ENCODE results near the gene PTPN7. TPM values are rescaled to one million over a fixed set of nuclear protein-coding genes. Genes with fewer than 3 reads are reported as not detected.
"Not testable (repeated sequence)": the region's sequence is repeated elsewhere in the genome, so short reads cannot be mapped to it uniquely, and the experiment has no call there.

The PTPN7 gene
- total RNA-seq, 1 donor from 2014 or later: 0.52 TPM

DNA sequence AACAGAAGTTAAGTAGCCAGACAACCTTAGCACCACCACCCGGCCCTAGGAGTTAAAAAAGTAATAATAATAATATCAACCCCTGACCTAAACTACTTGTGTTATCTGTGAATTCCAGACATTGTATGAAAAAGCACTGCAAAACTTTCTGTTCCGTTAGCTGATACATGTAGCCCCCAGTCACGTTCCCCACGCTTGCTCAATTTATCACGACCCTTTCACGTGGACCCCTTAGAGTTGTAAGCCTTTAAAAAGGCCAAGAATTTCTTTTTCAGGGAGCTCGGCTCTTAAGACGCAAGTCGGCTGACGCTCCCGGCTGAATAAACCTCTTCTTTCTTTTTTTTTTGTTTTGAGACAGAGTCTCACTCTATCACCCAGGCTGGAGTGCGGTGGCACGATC, 6.7 kb upstream of the PTPN7 start:
- H3K9ac ChIP-seq (ENCODE audit: low read depth in 1 of 3, low read length in 3 of 3); H3K36me3 ChIP-seq (ENCODE audit: control insufficient read depth in 3 of 3, insufficient read depth in 3 of 3, low read length in 3 of 3); H3K27ac ChIP-seq (ENCODE audit: low read depth, low read length); H3K9me3 ChIP-seq (ENCODE audit: control insufficient read depth in 3 of 3, low read length in 3 of 3); H3K4me1 ChIP-seq (ENCODE audit: control insufficient read depth in 3 of 3, insufficient read depth in 3 of 3, low read length in 3 of 3); H3K4me3 ChIP-seq (ENCODE audit: low read length in 3 of 3): not testable (repeated sequence)
- H3K27me3 ChIP-seq (ENCODE audit: control insufficient read depth in 3 of 3, insufficient read depth in 3 of 3, low read length in 3 of 3): peaks cover 0 to 12% (median 0%) of the 10 kb centered on the region in 3 donors

DNA sequence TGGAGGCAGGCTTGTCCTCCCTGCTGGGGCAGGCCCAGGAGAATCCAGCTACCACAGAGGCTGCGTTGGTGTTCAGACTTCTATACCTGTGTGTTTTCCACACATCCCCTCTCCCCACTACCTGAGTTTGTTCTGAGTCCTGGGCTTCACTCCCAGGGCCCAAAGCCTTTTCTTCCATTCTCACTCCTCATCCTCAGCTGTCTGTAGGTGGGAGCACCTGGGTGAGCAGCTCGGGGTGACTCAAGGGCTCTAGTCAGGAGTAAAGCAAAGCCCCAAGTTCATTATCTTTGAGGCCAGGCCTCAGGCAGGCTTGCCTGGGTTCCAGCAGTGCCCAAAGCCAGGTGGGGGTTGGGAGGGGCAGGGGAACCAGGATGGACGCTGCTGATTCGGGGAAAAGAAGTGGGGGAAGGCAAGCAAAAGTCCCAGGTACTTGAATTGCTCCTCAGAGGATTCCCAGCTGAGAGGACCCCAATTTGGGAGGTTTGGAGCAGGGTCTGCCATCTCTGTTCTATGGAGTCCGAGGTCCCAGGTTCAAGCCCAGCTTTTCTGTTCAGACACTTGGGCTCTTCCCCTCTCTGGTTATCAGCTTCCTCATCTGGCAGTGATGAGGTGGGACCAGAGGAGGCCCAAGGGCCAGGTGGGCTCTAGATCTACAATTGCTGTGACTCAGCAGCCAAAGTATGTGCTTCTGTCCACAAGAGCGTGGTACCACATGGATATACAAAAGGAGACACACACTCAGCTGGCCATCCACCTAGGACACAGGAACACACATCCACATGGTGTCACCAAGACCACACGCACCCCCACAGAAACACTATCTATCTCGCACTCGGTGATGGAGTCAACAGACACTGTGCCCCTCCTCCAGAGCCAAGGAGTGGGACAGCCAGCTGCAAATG, 5.8 kb upstream of the PTPN7 start:
- Histone ChIP-seq H3K27me3 (ENCODE audit: control insufficient read depth in 3 of 3, insufficient read depth in 3 of 3, low read length in 3 of 3) (peaks cover 0 to 12% (median 0%) of the 10 kb centered on the region in 3 donors), H3K4me3 (ENCODE audit: low read length in 3 of 3) (no peak overlapping the region), H3K36me3 (ENCODE audit: control insufficient read depth in 3 of 3, insufficient read depth in 3 of 3, low read length in 3 of 3) (no peaks in the 10 kb centered on the region), H3K4me1 (ENCODE audit: control insufficient read depth in 3 of 3, insufficient read depth in 3 of 3, low read length in 3 of 3) (peaks cover 2 to 8% (median 4%) of the 10 kb centered on the region in 3 donors), H3K27ac (ENCODE audit: low read depth, low read length) (no peak overlapping the region), H3K9ac (ENCODE audit: low read depth in 1 of 3, low read length in 3 of 3) (no peak overlapping the region), H3K9me3 (ENCODE audit: control insufficient read depth in 3 of 3, low read length in 3 of 3) (no peaks in the 10 kb centered on the region)

DNA sequence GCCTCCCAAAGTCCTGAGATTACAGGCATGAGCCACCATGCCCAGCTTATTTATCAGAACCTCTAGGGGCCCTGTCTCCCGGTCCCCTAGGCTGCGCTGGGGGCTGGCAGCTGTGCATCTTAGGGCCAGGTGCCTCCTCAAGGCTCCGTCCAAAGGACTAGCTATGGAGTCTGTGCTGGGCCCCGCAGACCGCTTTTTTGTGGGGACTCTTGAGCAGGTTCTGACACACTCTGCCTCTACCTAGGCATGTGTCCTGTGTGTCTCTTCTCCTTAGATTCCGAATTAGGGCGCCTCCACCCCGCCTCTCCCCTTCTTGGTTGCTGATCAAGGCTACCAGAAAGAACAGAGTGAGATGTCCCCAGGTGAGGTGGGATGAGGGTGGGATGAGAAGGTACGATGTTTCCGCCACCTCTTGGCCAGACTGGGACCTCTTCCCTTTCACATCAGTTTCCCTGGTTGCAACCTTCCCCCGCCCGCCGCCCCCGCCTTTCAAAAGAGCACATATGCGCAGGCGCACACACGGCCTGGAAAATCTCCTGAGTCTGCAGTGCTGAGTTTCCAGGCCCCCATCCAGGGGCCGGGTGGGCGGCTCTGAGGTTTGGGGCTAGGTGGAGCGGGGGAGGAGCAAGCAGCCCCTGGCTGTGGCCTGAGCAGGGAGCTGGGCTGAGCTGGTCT, 5.0 kb upstream of the PTPN7 start:
- Histone ChIP-seq H3K9me3 (ENCODE audit: control insufficient read depth in 3 of 3, low read length in 3 of 3) (no peaks in the 10 kb centered on the region), H3K4me3 (ENCODE audit: low read length in 3 of 3) (no peak overlapping the region), H3K27me3 (ENCODE audit: control insufficient read depth in 3 of 3, insufficient read depth in 3 of 3, low read length in 3 of 3) (peaks cover 0 to 12% (median 2%) of the 10 kb centered on the region in 3 donors), H3K4me1 (ENCODE audit: control insufficient read depth in 3 of 3, insufficient read depth in 3 of 3, low read length in 3 of 3) (peaks cover 2 to 8% (median 4%) of the 10 kb centered on the region in 3 donors), H3K9ac (ENCODE audit: low read depth in 1 of 3, low read length in 3 of 3) (no peak overlapping the region), H3K36me3 (ENCODE audit: control insufficient read depth in 3 of 3, insufficient read depth in 3 of 3, low read length in 3 of 3) (no peaks in the 10 kb centered on the region), H3K27ac (ENCODE audit: low read depth, low read length) (no peak overlapping the region)

DNA sequence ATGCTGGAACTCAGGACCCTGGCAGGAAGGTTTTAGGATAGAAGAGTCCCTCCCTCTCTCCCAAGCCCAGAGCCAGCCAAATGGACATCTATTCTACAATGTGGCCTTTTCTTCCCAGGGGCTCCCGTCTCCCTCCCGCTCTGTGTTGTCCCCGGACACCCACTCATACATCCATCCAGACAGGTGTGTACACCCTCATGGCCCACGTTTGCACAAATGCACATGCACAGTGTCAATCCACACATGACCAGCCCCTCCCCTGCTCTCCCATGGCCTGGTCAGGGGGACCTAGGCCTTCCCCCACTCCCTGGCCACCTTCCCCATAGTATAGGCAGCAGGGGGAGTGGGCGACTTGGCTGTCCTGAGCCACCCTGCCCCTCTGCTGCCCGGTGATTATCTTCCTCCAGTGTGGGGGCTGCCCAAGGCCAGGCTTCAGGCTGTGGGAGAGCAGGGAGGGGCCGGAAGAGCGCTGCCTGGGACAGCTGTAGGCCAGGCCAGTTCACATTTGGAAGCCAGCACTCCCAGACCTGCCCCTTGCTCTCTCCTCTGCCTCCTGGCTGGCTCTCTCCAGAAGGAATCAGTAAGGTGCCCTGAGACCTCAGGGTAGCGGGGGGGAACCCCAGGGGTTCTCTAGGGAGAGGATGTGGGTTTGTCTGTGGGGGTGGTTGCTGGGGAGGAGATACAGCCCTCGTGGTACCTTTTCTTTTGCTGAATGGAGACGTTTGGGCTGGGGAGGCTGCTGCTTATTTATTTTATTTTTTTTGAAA, 4.1 kb upstream of the PTPN7 start:
- Histone ChIP-seq H3K9me3 (ENCODE audit: control insufficient read depth in 3 of 3, low read length in 3 of 3) (no peaks in the 10 kb centered on the region), H3K27ac (ENCODE audit: low read depth, low read length) (no peak overlapping the region), H3K36me3 (ENCODE audit: control insufficient read depth in 3 of 3, insufficient read depth in 3 of 3, low read length in 3 of 3) (no peaks in the 10 kb centered on the region), H3K9ac (ENCODE audit: low read depth in 1 of 3, low read length in 3 of 3) (no peak overlapping the region), H3K27me3 (ENCODE audit: control insufficient read depth in 3 of 3, insufficient read depth in 3 of 3, low read length in 3 of 3) (peaks cover 0 to 10% (median 2%) of the 10 kb centered on the region in 3 donors), H3K4me3 (ENCODE audit: low read length in 3 of 3) (no peak overlapping the region), H3K4me1 (ENCODE audit: control insufficient read depth in 3 of 3, insufficient read depth in 3 of 3, low read length in 3 of 3) (peaks cover 2 to 8% (median 4%) of the 10 kb centered on the region in 3 donors)

GRCh38 chr1:202163281-202164270, 3.2 kb upstream of the PTPN7 start:
- Histone ChIP-seq H3K27ac (ENCODE audit: low read depth, low read length) (no peak overlapping the region), H3K4me3 (ENCODE audit: low read length in 3 of 3) (no peak overlapping the region), H3K36me3 (ENCODE audit: control insufficient read depth in 3 of 3, insufficient read depth in 3 of 3, low read length in 3 of 3) (no peaks in the 10 kb centered on the region), H3K27me3 (ENCODE audit: control insufficient read depth in 3 of 3, insufficient read depth in 3 of 3, low read length in 3 of 3) (peaks cover 0 to 7% (median 2%) of the 10 kb centered on the region in 3 donors), H3K9me3 (ENCODE audit: control insufficient read depth in 3 of 3, low read length in 3 of 3) (no peaks in the 10 kb centered on the region), H3K4me1 (ENCODE audit: control insufficient read depth in 3 of 3, insufficient read depth in 3 of 3, low read length in 3 of 3) (peaks cover 2 to 8% (median 4%) of the 10 kb centered on the region in 3 donors), H3K9ac (ENCODE audit: low read depth in 1 of 3, low read length in 3 of 3) (no peak overlapping the region)

GRCh38 chr1:202162418-202163280, 2.2 kb upstream of the PTPN7 start:
- H3K27ac ChIP-seq (ENCODE audit: low read depth, low read length): no peak overlapping the region
- H3K27me3 ChIP-seq (ENCODE audit: control insufficient read depth in 3 of 3, insufficient read depth in 3 of 3, low read length in 3 of 3): peaks cover 0 to 4% (median 2%) of the 10 kb centered on the region in 3 donors
- H3K36me3 ChIP-seq (ENCODE audit: control insufficient read depth in 3 of 3, insufficient read depth in 3 of 3, low read length in 3 of 3): no peaks in the 10 kb centered on the region
- H3K9ac ChIP-seq (ENCODE audit: low read depth in 1 of 3, low read length in 3 of 3): no peak overlapping the region
- H3K4me3 ChIP-seq (ENCODE audit: low read length in 3 of 3): no peak overlapping the region
- no peaks in the 10 kb centered on the region for H3K9me3 ChIP-seq (ENCODE audit: control insufficient read depth in 3 of 3, low read length in 3 of 3)
- peaks cover 2 to 8% (median 4%) of the 10 kb centered on the region in 3 donors for H3K4me1 ChIP-seq (ENCODE audit: control insufficient read depth in 3 of 3, insufficient read depth in 3 of 3, low read length in 3 of 3)

- Histone ChIP-seq H3K4me1 (ENCODE audit: control insufficient read depth in 3 of 3, insufficient read depth in 3 of 3, low read length in 3 of 3) (peaks cover 2 to 8% (median 4%) of the 10 kb centered on the region in 3 donors), H3K4me3 (ENCODE audit: low read length in 3 of 3) (no peak overlapping the region), H3K27me3 (ENCODE audit: control insufficient read depth in 3 of 3, insufficient read depth in 3 of 3, low read length in 3 of 3) (peaks cover 0 to 4% (median 2%) of the 10 kb centered on the region in 3 donors), H3K9me3 (ENCODE audit: control insufficient read depth in 3 of 3, low read length in 3 of 3) (no peaks in the 10 kb centered on the region), H3K27ac (ENCODE audit: low read depth, low read length) (no peak overlapping the region), H3K36me3 (ENCODE audit: control insufficient read depth in 3 of 3, insufficient read depth in 3 of 3, low read length in 3 of 3) (no peaks in the 10 kb centered on the region), H3K9ac (ENCODE audit: low read depth in 1 of 3, low read length in 3 of 3) (no peak overlapping the region)
Observed at GRCh38 chr1:202162047-202162417, 1.6 kb upstream of the PTPN7 start.

DNA sequence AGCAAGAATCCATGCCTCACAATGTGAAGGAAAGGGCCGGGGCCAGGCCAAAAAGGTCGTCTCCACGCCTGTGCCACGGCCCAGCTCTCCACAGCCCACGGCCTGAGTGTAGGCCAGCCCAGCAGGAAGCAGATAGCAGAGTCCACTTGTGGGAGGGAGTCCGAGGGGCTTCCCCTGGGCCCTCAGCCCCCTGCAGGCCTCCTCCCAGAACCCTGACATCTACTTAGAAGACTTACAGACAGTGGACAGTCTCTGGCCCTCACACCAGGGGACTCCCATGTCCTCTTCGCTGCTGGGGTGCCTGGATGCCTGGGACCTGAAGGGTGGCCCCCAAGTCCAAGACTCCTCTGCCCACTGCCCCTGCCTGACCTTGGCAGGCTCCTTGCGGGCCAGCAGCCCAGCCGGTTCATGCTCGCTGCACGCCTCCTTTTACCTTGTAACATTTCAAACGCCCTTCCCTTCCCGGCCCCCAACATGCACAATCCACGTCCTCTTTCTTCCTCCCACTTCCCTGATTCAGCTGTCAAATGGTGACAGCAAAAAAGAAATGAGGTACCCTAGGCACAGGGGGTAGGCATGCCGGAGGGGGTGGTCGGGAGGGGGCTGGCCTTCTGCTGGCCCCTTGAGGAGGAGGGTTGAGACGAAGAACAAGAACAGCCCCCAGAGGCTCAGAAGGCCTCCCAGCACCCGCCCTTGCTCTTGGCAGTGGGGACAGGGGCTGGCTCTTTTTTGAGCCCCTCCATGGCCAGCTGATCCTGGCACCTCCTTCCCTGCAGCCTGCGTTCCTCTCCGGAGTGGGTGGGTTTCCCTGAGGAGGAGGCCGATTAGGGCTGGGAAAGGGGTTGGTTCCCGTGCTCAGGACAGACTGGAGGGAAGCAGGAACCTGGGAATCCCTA, 997 bp upstream of the PTPN7 start:
- Histone ChIP-seq H3K36me3 (ENCODE audit: control insufficient read depth in 3 of 3, insufficient read depth in 3 of 3, low read length in 3 of 3) (no peaks in the 10 kb centered on the region), H3K9me3 (ENCODE audit: control insufficient read depth in 3 of 3, low read length in 3 of 3) (no peaks in the 10 kb centered on the region), H3K27ac (ENCODE audit: low read depth, low read length) (no peak overlapping the region), H3K4me1 (ENCODE audit: control insufficient read depth in 3 of 3, insufficient read depth in 3 of 3, low read length in 3 of 3) (peaks cover 2 to 8% (median 4%) of the 10 kb centered on the region in 3 donors), H3K4me3 (ENCODE audit: low read length in 3 of 3) (no peak overlapping the region), H3K9ac (ENCODE audit: low read depth in 1 of 3, low read length in 3 of 3) (peak overlapping the region in 1 of 3 donors; percentile 8), H3K27me3 (ENCODE audit: control insufficient read depth in 3 of 3, insufficient read depth in 3 of 3, low read length in 3 of 3) (peaks cover 0 to 2% (median 1%) of the 10 kb centered on the region in 3 donors)

Measured in skeletal muscle tissue (tissue), 4 donors.